HG02981 (cell line): ENCODE measurements around the gene SIRPB1.
"Not testable (repeated sequence)": the region's sequence is repeated elsewhere in the genome, so short reads cannot be mapped to it uniquely, and the experiment has no call there.

Source experiments
- ATAC-seq: cut with Tn5 transposase; IDR thresholded peaks from one replicate; pipeline ENCODE4 v1.9.1; 2021; ENCODE audit warnings: mild to moderate bottlenecking, moderate library complexity; ENCODE audit not compliant: unreplicated experiment

Gene SIRPB1

DNA sequence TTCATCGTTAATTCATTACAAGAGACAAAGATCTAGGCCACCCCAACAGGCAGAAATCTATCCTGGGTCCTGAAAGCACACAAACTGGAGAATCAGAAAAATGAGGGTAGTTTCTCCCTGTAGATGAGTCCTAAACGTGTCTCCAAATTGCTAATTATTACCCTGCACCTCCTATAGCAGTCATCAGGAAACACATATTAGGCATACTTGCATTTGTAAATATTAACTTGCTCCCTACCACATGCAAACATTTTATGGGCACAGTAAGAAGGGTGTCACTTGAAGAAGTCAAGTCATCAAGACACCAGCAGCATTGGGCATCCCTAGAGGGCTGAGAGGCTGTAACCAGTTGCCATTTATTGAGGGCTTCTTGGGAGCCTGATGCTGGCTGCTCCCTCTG, 17.9 kb upstream of the SIRPB1 start:
- ATAC-seq, result no peak

GRCh38 chr20:1637226-1637625, 17.4 kb upstream of the SIRPB1 start:
- no peak for ATAC-seq

DNA sequence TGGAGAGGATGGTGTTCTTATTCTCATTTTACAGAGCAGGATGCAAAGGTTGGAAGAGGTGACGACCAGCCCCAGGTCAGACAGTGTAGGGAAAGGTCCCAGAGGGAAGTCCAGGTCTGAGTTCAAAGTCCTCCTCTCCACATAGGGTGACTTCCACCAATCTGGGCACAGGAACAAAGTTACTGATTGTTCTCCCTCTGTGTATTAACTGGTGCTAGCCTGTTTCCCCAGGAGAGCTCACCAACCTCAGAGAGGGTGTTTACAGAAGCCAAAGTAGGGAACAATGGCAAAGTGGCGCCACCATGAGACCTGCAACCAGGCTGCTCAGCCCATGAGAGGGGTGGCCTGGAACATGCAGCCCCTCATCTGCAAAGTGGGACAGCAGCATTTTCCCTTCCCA, 16.8 kb upstream of the SIRPB1 start:
- no peak for ATAC-seq

- no peak for ATAC-seq
These were observed 15.6 kb upstream of the SIRPB1 start for GRCh38 chr20:1635291-1635979.

- ATAC-seq, result no peak
These were observed 13.7 kb upstream of the SIRPB1 start for GRCh38 chr20:1633535-1633934.

GRCh38 chr20:1632178-1632577, 12.4 kb upstream of the SIRPB1 start:
- no peak for ATAC-seq

GRCh38 chr20:1631309-1632151, 11.7 kb upstream of the SIRPB1 start:
- no peak for ATAC-seq

GRCh38 chr20:1630186-1630585, 10.4 kb upstream of the SIRPB1 start:
- ATAC-seq, result no peak

GRCh38 chr20:1629321-1629720, 9.5 kb upstream of the SIRPB1 start:
- ATAC-seq, result no peak

DNA sequence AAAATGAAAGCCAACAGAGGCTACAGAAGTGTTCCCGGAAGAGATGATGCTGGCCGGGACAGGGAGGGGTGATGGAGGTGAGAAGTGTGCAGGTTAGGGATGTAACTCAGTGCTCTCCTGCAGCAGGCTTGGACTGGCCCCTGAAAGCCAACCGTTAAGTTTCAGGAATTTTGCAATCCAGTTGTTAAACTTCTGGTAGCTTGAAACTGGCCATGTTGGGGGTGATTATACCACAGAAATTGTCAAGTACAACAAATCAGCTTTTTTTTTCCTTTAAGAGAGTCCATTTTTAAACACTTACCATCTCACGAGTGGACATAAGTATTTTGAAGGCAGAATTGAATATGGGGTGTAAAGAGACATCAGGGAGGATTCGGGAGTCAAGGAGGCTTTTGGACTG, 8.8 kb upstream of the SIRPB1 start:
- no peak for ATAC-seq

- no peak for ATAC-seq
These were observed 7.4 kb upstream of the SIRPB1 start for GRCh38 chr20:1627200-1627550.

- no peak for ATAC-seq
These were observed 6.9 kb upstream of the SIRPB1 start for GRCh38 chr20:1626528-1627199.

DNA sequence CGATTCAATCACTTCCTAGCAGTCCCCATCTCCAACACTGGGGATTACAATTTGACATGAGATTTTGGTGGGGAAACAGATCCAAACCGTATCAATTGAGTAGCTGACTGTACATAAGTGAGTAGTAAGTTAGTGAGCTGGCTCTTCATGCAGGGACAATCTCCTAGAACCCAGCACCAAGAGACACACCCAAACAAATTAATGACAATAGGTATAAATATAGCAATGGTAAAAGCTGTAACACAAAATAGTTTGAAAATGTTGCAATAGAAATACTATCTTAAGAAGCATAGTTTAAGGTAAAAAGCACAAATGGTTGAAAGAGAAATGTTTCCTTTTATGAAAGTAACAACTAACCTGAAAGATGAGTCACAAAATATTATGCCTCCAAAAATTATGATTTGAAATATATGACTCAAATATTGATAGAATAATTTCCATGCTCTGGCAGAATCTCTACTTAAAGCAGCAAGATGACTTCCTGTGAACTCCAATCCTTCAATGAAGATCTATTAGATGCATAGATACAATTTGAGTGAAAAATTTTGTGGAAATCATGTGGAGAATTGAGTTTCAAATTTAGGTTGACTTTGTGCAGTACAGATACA, 5.4 kb upstream of the SIRPB1 start:
- no peak for ATAC-seq

DNA sequence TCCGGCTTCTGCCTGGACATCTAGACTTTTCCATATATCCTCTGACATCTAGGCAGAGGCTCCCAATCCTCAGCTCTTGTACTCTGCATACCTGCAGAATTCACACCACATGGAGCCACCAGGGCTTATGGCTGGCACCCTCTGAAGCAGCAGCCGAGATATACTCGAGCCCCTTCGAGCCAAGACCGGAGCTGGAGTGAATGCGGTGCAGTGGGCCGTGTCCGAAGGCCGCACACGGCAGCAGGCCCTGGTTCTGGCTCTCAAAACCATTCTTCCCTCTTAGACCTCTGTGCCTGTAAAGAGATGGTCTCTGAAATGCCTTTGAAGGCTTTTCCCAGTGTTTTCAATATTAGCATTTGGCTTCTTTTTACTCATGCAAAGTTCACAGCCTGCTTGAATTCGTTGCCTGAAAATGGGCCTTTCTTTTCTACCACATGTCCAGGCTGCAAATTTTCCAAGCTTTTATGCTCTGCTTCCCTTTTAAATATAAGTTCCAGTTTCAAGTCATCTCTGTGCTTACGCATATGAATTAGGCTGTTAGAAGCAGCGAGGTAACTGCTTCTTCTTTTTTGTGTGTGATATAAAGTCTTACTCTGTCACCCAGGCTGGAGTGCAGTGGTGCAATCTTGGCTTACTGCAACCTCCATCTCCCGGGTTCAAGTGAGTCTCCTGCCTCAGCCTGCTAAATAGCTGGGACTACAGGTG, 3.8 kb upstream of the SIRPB1 start:
- ATAC-seq, result no peak

GRCh38 chr20:1622450-1622849, 2.6 kb upstream of the SIRPB1 start:
- no peak for ATAC-seq

DNA sequence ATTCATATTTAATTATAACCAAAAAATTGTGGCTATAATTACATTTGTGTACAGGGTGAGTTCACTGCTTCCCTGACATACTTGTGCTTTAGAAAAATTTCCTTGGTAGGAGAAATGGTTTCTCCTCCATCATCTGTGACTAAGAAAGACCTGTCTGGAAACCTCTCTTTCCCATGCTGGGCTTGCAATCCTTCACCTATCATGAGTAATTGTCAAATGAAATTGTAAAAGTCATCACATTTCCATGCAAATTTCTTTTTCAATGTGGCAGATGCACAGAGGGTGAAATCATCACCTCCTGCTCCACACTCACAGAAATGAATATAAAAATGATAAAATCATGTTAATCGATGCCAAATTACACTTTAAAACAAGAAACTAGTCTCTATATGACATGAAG, 1.5 kb upstream of the SIRPB1 start:
- ATAC-seq, result no peak

GRCh38 chr20:1618954-1619540, 762 bp downstream of the SIRPB1 start:
- ATAC-seq, result no peak

- ATAC-seq, result no peak
These were observed 1.3 kb downstream of the SIRPB1 start for GRCh38 chr20:1618479-1618878.

GRCh38 chr20:1616858-1617434, 2.9 kb downstream of the SIRPB1 start:
- no peak for ATAC-seq

GRCh38 chr20:1610404-1610803, 9.4 kb downstream of the SIRPB1 start:
- not testable (repeated sequence) for ATAC-seq
